Umbilical cord (tissue), 2 donors: Measurements from ENCODE around the gene ICE1. TPM values are rescaled to one million over a fixed set of nuclear protein-coding genes. Genes with fewer than 3 reads are reported as not detected.

Experiments used
- DNase-seq: peaks from one replicate; pipeline ENCODE4 v3.0.0-alpha.2; 2015; ENCODE audit warnings: low spot score
- total RNA-seq: library from RNA; depleted of rRNA; stranded (reverse); fragments of >200 nt; gene quantifications from one replicate; pipeline ENCODE4 v1.2.3, GENCODE V29; 2014; ENCODE audit warnings: low replicate concordance; ENCODE audit not compliant: insufficient read depth

ICE1 gene
- total RNA-seq, 1 donor from 2014 or later: 39.7 TPM

DNA sequence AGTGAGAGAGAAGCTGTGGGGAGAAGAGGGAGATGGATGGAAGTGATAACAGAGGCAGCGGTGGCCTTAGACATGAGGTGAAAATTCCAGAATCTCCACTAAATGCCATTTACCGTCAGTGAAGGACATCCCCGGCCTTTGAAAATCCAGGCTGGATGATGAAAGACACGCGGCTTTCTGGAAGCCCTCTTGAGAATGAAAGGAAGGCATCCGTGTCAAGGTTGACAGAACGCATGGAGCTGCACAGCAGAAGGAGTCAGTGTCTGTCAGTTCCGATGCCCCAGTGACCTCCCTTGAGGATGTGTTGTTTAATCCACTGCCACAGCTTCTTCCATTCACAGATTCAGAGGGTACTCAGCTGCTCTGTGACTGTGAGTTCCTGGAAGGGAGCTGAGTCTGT, 114.9 kb downstream of the ICE1 start:
- DNase-seq: no peak

- DNase-seq: no peak
Measured at GRCh38 chr5:5539590-5539989, 117.1 kb downstream of the ICE1 start.
